RWPE2 (cell line): ENCODE data around the gene BSND.

ENCODE experiments used
- ATAC-seq: fragments of 200-7000 bp; cut with Tn5 transposase; 3 replicates; pipeline ENCODE4 v1.9.1; 2021; ENCODE audit warnings: low read depth
- DNase-seq: peaks from one replicate; pipeline ENCODE4 v3.0.0-alpha.2; 2020; ENCODE audit warnings: low spot score
- H3K27ac ChIP-seq: fragments of 450-650 bp; 2 replicates; pipeline ENCODE4 v1.5.1; 2017; ENCODE audit warnings: mild to moderate bottlenecking; ENCODE audit not compliant: poor library complexity, severe bottlenecking
- H3K27me3 ChIP-seq: fragments of 250-450 bp; sonication (Bioruptor Pico); 2 replicates; pipeline ENCODE4 v1.5.1; 2021; ENCODE audit warnings: mild to moderate bottlenecking, moderate library complexity; ENCODE audit not compliant: insufficient read depth, poor library complexity, severe bottlenecking
- H3K36me3 ChIP-seq: fragments of 250-450 bp; sonication (Bioruptor Pico); 2 replicates; pipeline ENCODE4 v1.5.1; 2020; ENCODE audit warnings: low read depth, mild to moderate bottlenecking, moderate library complexity
- H3K4me1 ChIP-seq: fragments of 250-450 bp; sonication (Bioruptor Pico); 2 replicates; pipeline ENCODE4 v1.5.1; 2021; ENCODE audit warnings: mild to moderate bottlenecking, moderate library complexity; ENCODE audit not compliant: insufficient read depth, poor library complexity, severe bottlenecking
- H3K4me3 ChIP-seq: fragments of 250-450 bp; sonication (Bioruptor Pico); 2 replicates; pipeline ENCODE4 v1.5.1; 2021; ENCODE audit warnings: mild to moderate bottlenecking, moderate library complexity; ENCODE audit not compliant: severe bottlenecking
- H3K9me3 ChIP-seq: fragments of 250-450 bp; sonication (Bioruptor Pico); 2 replicates; pipeline ENCODE4 v1.5.1; 2021; ENCODE audit warnings: mild to moderate bottlenecking, moderate library complexity; ENCODE audit not compliant: severe bottlenecking
- TF ChIP-seq, protein P1 (sequence below): fragments of 450-650 bp; IDR thresholded peaks from one replicate; pipeline ENCODE4 v1.5.1; 2017; ENCODE audit warnings: mild to moderate bottlenecking, moderate library complexity; ENCODE audit not compliant: poor library complexity, severe bottlenecking

BSND gene

DNA sequence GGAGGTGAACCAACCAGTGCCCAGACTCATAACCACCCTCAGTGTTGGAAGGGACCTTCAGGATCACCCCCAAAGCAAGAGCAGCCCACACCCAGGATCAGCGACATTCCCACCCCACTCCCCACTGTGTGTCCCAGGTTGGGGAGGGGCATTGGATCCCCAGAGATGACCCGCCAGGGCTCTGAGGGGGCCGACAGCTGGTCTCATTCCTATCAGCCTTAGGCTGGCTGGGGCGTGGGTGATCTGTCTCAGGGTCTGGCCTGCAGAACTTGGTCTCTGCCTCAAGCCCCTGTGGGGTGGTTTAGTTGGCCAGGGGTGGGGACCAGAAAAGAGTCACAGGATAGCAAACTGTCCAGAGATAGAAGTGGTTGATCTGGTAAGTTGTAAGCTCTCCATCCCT is 7.8 kb upstream of the BSND start:
- ATAC-seq (no peak), DNase-seq (peak; percentile 52)
- Histone ChIP-seq H3K27ac (no peak overlapping the region), H3K27me3 (no peaks in the 10 kb centered on the region), H3K9me3 (no peaks in the 10 kb centered on the region), H3K4me3 (no peak overlapping the region), H3K36me3 (no peaks in the 10 kb centered on the region), H3K4me1 (no peaks in the 10 kb centered on the region)
- TF ChIP-seq, protein P1, sequence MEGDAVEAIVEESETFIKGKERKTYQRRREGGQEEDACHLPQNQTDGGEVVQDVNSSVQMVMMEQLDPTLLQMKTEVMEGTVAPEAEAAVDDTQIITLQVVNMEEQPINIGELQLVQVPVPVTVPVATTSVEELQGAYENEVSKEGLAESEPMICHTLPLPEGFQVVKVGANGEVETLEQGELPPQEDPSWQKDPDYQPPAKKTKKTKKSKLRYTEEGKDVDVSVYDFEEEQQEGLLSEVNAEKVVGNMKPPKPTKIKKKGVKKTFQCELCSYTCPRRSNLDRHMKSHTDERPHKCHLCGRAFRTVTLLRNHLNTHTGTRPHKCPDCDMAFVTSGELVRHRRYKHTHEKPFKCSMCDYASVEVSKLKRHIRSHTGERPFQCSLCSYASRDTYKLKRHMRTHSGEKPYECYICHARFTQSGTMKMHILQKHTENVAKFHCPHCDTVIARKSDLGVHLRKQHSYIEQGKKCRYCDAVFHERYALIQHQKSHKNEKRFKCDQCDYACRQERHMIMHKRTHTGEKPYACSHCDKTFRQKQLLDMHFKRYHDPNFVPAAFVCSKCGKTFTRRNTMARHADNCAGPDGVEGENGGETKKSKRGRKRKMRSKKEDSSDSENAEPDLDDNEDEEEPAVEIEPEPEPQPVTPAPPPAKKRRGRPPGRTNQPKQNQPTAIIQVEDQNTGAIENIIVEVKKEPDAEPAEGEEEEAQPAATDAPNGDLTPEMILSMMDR: no peak

DNA sequence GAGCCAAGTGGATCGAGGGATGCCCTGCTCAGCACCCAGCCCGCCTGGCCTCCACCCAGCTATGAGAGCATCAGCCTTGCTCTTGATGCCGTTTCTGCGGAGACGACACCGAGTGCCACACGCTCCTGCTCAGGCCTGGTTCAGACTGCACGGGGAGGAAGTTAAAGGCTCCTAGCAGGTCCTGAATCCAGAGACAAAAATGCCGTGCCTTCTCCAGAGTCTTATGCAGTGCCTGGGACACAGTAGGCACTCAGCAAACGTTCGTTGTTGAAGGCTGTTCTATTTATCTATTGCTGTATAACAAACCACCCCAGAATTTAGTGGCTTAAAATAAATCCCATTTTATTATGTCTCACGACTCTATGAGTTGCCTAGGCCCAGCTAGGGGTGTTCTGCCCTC is 6.8 kb upstream of the BSND start:
- DNase-seq: peak; percentile 42

DNA sequence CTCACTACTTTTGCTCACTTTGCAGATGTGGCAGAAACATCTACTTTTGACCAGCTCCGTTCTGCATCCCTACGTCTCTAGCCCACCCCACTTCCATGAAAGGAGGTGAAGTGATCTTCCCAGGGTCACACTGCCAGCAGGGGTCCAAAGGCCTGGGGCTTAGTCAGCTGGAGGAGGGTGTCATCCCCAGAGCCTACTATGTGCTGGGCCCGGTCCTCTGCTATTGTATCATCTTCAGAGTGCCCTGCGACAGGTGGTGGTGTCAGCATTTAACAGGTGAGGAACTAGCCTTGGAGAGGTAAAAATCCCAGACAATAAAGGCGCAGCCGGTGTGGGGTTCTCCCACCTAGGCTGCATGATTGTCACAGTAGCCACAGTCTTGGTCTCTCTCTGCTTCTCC is 5.6 kb upstream of the BSND start:
- ATAC-seq (no peak), DNase-seq (peak; percentile 33)
- H3K27ac ChIP-seq: no peak overlapping the region
- no peaks in the 10 kb centered on the region for H3K9me3 ChIP-seq
- TF ChIP-seq, protein P1: no peak
- no peaks in the 10 kb centered on the region for H3K36me3 ChIP-seq
- no peak overlapping the region for H3K4me3 ChIP-seq
- no peaks in the 10 kb centered on the region for H3K27me3 ChIP-seq
- no peaks in the 10 kb centered on the region for H3K4me1 ChIP-seq

More for the DNA sequence above, 6.8 kb upstream of the BSND start:
- Histone ChIP-seq H3K4me1 (no peaks in the 10 kb centered on the region), H3K4me3 (no peak overlapping the region), H3K27ac (no peak overlapping the region), H3K36me3 (no peaks in the 10 kb centered on the region), H3K27me3 (no peaks in the 10 kb centered on the region), H3K9me3 (no peaks in the 10 kb centered on the region)
- ATAC-seq: no peak
- TF ChIP-seq, protein P1: no peak

DNA sequence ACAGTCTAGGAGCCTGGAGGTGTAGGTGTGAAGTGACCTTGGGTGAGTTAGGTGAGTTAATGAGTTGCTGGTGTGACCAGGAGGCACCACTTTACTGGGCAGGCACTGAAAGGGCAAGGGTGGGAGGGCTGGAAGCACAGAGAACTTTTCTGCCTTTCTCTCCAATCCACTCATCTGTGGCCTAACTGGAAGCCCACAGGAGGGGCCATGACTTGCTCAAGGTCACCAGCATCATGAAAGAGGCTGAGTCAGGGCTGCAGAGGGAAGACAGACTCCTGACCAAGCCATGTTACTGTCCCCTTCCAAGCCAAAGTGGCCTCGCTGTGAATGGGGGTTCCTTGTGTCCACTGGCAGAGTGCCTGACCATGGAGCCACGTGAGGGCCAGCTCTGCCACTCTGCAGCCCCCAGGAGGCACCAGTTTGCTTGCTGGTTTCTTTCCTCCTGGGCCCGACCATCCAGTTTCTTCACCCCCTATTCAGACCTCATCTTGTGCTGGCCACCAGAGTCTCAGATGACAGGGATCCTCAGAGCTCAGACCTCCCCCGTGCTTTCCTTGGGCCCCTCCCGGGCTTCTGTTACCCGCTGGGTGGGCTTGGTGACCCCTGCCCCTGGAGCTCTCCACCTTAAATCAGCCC is 4.3 kb upstream of the BSND start:
- Histone ChIP-seq H3K9me3 (no peaks in the 10 kb centered on the region), H3K4me1 (no peaks in the 10 kb centered on the region), H3K4me3 (no peak overlapping the region), H3K36me3 (no peaks in the 10 kb centered on the region), H3K27me3 (no peaks in the 10 kb centered on the region), H3K27ac (no peak overlapping the region)
- TF ChIP-seq, protein P1: no peak
- DNase-seq (no peak), ATAC-seq (no peak)

DNA sequence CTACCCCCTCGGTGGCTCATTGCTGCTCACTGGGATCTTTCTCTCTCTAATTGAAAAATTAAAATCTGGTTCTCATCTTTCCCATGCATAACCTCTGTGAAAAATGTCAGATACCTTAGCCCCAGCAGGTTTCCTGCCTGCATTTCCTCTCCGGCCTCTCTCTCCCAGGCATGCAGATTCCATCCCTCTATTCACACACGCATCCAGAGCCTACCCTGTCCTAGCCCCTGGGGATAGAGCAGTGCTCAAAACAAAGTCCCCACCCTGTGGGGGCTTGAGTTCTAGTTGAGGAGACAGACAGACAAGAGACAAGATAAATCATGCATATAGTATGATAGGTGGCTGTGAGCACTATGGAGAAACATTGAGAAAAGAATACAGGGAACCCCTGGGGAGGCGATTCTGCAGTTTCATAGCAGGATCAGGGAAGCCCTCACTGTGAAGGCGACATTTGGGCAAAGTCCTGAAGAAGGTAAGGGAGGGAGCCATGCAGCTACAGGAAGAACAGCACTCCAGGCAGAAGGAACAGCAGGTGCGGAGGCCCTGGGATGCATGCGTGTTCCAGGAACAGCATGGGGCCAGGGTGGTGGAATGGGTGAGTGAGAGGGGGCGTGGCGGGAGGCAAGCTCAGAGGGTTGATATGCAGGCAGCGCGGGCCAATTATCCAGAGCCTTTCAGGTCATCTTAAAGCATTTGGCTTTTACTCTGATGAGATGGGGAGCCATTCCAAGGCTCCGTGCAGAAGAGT is 3.5 kb upstream of the BSND start:
- Histone ChIP-seq H3K9me3 (no peaks in the 10 kb centered on the region), H3K4me3 (no peak overlapping the region), H3K36me3 (no peaks in the 10 kb centered on the region), H3K27ac (no peak overlapping the region), H3K27me3 (no peaks in the 10 kb centered on the region), H3K4me1 (no peaks in the 10 kb centered on the region)
- TF ChIP-seq, protein P1: no peak
- no peak for ATAC-seq
- DNase-seq: peak; percentile 11
